Pancreas (tissue), 10 donors: ENCODE data around the gene SLC24A3. TPM values are rescaled to one million over a fixed set of nuclear protein-coding genes. Genes with fewer than 3 reads are reported as not detected.

Experiments used
- ATAC-seq, 4 donors: fragments of 200-7000 bp; cut with Tn5 transposase; one replicate each; pipeline versions ENCODE4 v1.8.0 to v1.9.1; 2020; ENCODE audit warnings: mild to moderate bottlenecking in 4 of 4, moderate library complexity in 4 of 4
- DNase-seq, 6 donors: peaks; one replicate each; pipeline ENCODE4 v3.0.0-alpha.2; 2020
- FAIRE-seq: peaks from 2 replicates; lab custom pipeline; 2012; peaks lifted over from hg19 to GRCh38; lab: Jason Lieb, UNC
- H3K27ac ChIP-seq, 4 donors: fragments of 200-600 bp; sonication (generic); 1 replicate in 3 of 4; 2 replicates in 1 of 4; pipeline versions ENCODE4 v1.5.0 to v1.8.0; 2020
- H3K27me3 ChIP-seq, 4 donors: fragments of 200-600 bp; one replicate each; pipeline ENCODE4 v1.8.0; 2021
- H3K36me3 ChIP-seq, 3 donors: fragments of 200-600 bp; sonication (generic) in 1 of 3; one replicate each; pipeline versions ENCODE4 v1.5.0 to v1.8.0; 2020 to 2021
- H3K4me1 ChIP-seq, 3 donors: fragments of 200-600 bp; one replicate each; pipeline ENCODE4 v1.8.0; 2021
- H3K4me3 ChIP-seq, 4 donors: fragments of 200-600 bp; sonication (generic) in 2 of 4; one replicate each; pipeline versions ENCODE4 v1.5.0 to v1.8.0; 2020 to 2021
- H3K9me3 ChIP-seq, 4 donors: fragments of 200-600 bp; one replicate each; pipeline ENCODE4 v1.8.0; 2021
- WGBS, 2 donors: extraction: QIAGEN DNeasy Blood & Tissue Kit; methylation state at CpG; one replicate each; pipeline ENCODE4 v1.1.7; 2013; 5-methylcytosine and 5-hydroxymethylcytosine counted together
- intact Hi-C, 3 donors: fragments of 100-400 bp; cut with DNase I; formaldehyde crosslinking; loops; one replicate each; pipeline versions ENCODE4 v1.11.1 to v1.14.2; 2022
- polyA plus RNA-seq, 2 donors: library from polyadenylated mRNA; stranded (reverse); fragments of 200-250 nt; gene quantifications; one replicate each; pipeline ENCODE4 v1.2.3, GENCODE V29; 2013
- total RNA-seq, 6 donors: library from RNA; stranded (reverse); fragmentation: NEBNext Ultra II Directional in 4 of 6; extraction: Animal tissue kit (Norgen Biotek cat#: 25700) in 4 of 6; gene quantifications; one replicate each; pipeline versions ENCODE4 v1.2.1 to v1.2.4, GENCODE V29; 2021 to 2023
- TF ChIP-seq, protein P1 (sequence below), 4 donors: fragments of 200-600 bp; sonication (generic) in 3 of 4; IDR thresholded peaks; one replicate each; pipeline versions ENCODE4 v1.5.0 to v1.8.0; 2021; ENCODE audit warnings: antibody characterized with exemption in 4 of 4
- donor health status: healthy with polysubstance abuse.
- donor health status: DM: no; HTN: no; CAD: no; lungs with moderate emphysema.
- donor health status: DM: no; HTN: no; CAD: no.
- donor health status: control.
- donor health status: control.
- donor health status: Bipolar disorder and iron deficiency.
- donor health status: DM: yes; HTN: yes; CAD: no.
- donor health status: DM: no; HTN: no; CAD: no.
- donor health status: DM: no; HTN: no; CAD: no.
- donor health status: DM: yes; HTN: yes; CAD: no.

The SLC24A3 gene
- total and polyA plus RNA-seq, 8 donors = 0.28 to 0.87 (median 0.49) TPM

- Histone ChIP-seq H3K4me3 (no peak overlapping the region), H3K27ac (no peak overlapping the region), H3K36me3 (no peaks in the 10 kb centered on the region), H3K9me3 (no peaks in the 10 kb centered on the region), H3K27me3 (no peaks in the 10 kb centered on the region), H3K4me1 (no peaks in the 10 kb centered on the region)
- FAIRE-seq (no peak), DNase-seq (no peak), ATAC-seq (no peak)
- WGBS, 2 donors = 64 to 67% methylated on average over 4 of the region's 4 CpGs
- TF ChIP-seq, protein P1, sequence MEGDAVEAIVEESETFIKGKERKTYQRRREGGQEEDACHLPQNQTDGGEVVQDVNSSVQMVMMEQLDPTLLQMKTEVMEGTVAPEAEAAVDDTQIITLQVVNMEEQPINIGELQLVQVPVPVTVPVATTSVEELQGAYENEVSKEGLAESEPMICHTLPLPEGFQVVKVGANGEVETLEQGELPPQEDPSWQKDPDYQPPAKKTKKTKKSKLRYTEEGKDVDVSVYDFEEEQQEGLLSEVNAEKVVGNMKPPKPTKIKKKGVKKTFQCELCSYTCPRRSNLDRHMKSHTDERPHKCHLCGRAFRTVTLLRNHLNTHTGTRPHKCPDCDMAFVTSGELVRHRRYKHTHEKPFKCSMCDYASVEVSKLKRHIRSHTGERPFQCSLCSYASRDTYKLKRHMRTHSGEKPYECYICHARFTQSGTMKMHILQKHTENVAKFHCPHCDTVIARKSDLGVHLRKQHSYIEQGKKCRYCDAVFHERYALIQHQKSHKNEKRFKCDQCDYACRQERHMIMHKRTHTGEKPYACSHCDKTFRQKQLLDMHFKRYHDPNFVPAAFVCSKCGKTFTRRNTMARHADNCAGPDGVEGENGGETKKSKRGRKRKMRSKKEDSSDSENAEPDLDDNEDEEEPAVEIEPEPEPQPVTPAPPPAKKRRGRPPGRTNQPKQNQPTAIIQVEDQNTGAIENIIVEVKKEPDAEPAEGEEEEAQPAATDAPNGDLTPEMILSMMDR (IDR thresholded peaks at IDR 0.05) = no peak
- intact Hi-C loops = no loop called here
Observed at GRCh38 chr20:19491241-19491640, 278.8 kb downstream of the SLC24A3 start.

- no peak for FAIRE-seq
- Histone ChIP-seq H3K4me3 (no peak overlapping the region), H3K9me3 (no peaks in the 10 kb centered on the region), H3K27ac (no peak overlapping the region), H3K4me1 (no peaks in the 10 kb centered on the region), H3K36me3 (no peaks in the 10 kb centered on the region), H3K27me3 (no peaks in the 10 kb centered on the region)
- no peak for ATAC-seq
- WGBS, 2 donors = 67 to 70% methylated on average over 3 of the region's 3 CpGs
- intact Hi-C loops = no loop called here
- no peak for DNase-seq
- TF ChIP-seq, protein P1 (IDR thresholded peaks at IDR 0.05) = no peak
Observed at GRCh38 chr20:19492116-19492515, 279.7 kb downstream of the SLC24A3 start.

DNA sequence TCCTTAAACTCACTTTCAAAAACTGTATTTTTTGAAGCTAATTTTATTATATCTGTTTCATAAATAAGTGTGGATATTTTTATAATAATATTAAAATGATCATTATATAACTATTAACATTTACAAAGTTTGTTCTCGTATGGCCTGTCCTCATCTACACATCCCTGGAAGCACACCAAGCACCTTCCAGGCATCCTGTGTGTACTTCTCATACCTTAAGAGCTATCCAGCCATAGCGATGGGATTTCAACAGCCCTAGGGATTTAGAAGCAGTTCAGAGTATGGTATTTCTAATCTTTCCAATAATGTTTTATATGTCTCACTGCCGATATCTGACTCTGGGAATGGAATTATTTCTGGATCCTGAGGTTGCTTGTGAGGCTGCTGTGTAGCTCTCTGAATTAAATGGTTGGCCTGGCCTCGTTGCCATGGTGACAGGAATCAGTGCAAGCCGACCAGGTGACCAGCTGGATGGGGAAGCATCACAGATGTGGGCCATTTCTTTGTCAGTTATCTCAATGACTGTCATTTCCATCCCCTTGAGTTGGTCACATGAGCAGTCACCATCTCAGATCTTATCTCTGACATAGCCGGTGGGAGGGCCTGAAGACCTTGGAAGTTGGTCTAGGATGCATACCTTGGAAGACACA, 280.4 kb downstream of the SLC24A3 start:
- no peaks in the 10 kb centered on the region for H3K4me1 ChIP-seq
- no peak overlapping the region for H3K4me3 ChIP-seq
- WGBS, 2 donors = 56 to 59% methylated on average over 6 of the region's 6 CpGs
- H3K9me3 ChIP-seq = no peaks in the 10 kb centered on the region
- H3K36me3 ChIP-seq = no peaks in the 10 kb centered on the region
- TF ChIP-seq, protein P1 (IDR thresholded peaks at IDR 0.05) = no peak
- no peak overlapping the region for H3K27ac ChIP-seq
- H3K27me3 ChIP-seq = no peaks in the 10 kb centered on the region
- FAIRE-seq (no peak), ATAC-seq (no peak), DNase-seq (no peak)
- intact Hi-C loops = no loop called here

GRCh38 chr20:19493794-19494495, 281.5 kb downstream of the SLC24A3 start:
- no peaks in the 10 kb centered on the region for H3K27me3 ChIP-seq
- ATAC-seq (no peak), FAIRE-seq (no peak), DNase-seq (no peak)
- TF ChIP-seq, protein P1 (IDR thresholded peaks at IDR 0.05) = no peak
- H3K4me3 ChIP-seq = no peak overlapping the region
- no peaks in the 10 kb centered on the region for H3K36me3 ChIP-seq
- no peak overlapping the region for H3K27ac ChIP-seq
- H3K9me3 ChIP-seq = no peaks in the 10 kb centered on the region
- WGBS, 2 donors = 62 to 63% methylated on average over 7 of the region's 7 CpGs
- intact Hi-C loops = no loop called here
- no peaks in the 10 kb centered on the region for H3K4me1 ChIP-seq
